Measurements from ENCODE around the gene CST6. TPM values are rescaled to one million over a fixed set of nuclear protein-coding genes. Genes with fewer than 3 reads are reported as not detected.

Gene CST6
- total and polyA plus RNA-seq, 2 of the 13 experiments (the other 11 are each of a cell fraction or from before 2014, with no cell fraction given), result not detected

DNA sequence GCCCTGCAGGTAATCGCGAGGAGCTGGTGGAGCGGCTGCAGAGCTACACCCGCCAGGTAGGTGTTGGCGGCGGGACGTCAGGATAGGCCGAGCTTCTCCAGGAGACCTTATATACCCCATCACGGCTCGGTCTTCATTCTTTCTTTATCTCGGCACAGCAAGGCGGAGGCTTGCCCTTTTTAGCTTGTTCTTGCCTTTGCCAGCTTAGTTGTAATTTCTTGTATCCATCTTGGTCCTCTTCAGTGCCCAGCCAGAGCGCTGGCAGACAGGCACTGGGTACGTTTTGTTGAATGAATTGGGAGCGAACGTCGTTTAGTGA, 40.8 kb downstream of the CST6 start:
- no peaks in the 10 kb centered on the region for H4K20me1 ChIP-seq (ENCODE audit: insufficient read depth, low read length)
- 0% methylated on average over 11 of the region's 17 CpGs for WGBS (ENCODE audit: low lambda C conversion rate)
- peaks cover 40% of the 10 kb centered on the region for H3K4me1 ChIP-seq (ENCODE audit: insufficient read depth, low read length)
- DNase-seq (ENCODE audit: low spot score), result no peak
- no peak overlapping the region for H2AFZ ChIP-seq (ENCODE audit: low read length)
- POLR2A ChIA-PET, result interaction anchor here (0.7 to 4.8 kb wide), 21 partner anchors 8 to 437 kb away, joined by 3 to 40 read pairs (median 5); partner anchors contain the start of genes BANF1, CCDC85B, CFL1 and EIF1AD
- peak overlapping the region; percentile 94 for H3K9ac ChIP-seq (ENCODE audit: insufficient read depth, low read depth, low read length)
- intact Hi-C loops (cut with micrococcal nuclease; ENCODE audit: unreplicated experiment), result loop anchor here (1.0 kb wide), 1 partner anchor 50 kb away; the partner anchor contains the start of genes BANF1 and EIF1AD
- H3K9me3 ChIP-seq (ENCODE audit: low read length), result no peaks in the 10 kb centered on the region
- no TSS peak for BruUV-seq (replicated peaks)
- H3K4me3 ChIP-seq (replicated peaks in 1 of 3; ENCODE audit: insufficient read depth in 1 of 3, low read depth in 2 of 3, low read length in 3 of 3), result peak overlapping the region; percentile 83 to 93 (median 93)
- no peak for FAIRE-seq
- peaks cover 0 to 17% of the 10 kb centered on the region in 2 experiments; a peak in 3 of 5 replicates for H3K27me3 ChIP-seq (ENCODE audit: control insufficient read depth in 1 of 2, insufficient read depth in 2 of 2, low read length in 2 of 2)
- CTCF ChIA-PET (ENCODE audit: low intra/inter-chr PET ratio, low total read pairs), result no interaction called here
- in situ Hi-C loops (cut with HindIII; ENCODE audit: extremely low pct_ligation_motif_present, low pct_unique_long_range_greater_than_20kb), result no loop called here
- no peak for ATAC-seq
- H3K4me2 ChIP-seq (ENCODE audit: low read depth, low read length), result peak overlapping the region; percentile 95
- peaks cover 24% of the 10 kb centered on the region for H3K79me2 ChIP-seq (ENCODE audit: insufficient read depth, low read length)
- peak overlapping the region; percentile 79 for H3K27ac ChIP-seq (ENCODE audit: extremely low read length, insufficient read depth, low read length)
- peaks cover 15 to 27% of the 10 kb centered on the region in 2 experiments for H3K36me3 ChIP-seq (replicated peaks in 1 of 2; ENCODE audit: control insufficient read depth in 1 of 2, insufficient read depth in 2 of 2, low read length in 2 of 2)
- TF ChIP-seq SNAPC4 (CRISPR knock-in tag; IDR thresholded peaks at IDR 0.05) (peak; percentile 10; the same call in 1 of the 2 replicates), TEF (CRISPR knock-in tag; IDR thresholded peaks at IDR 0.05) (no peak), REPIN1 (CRISPR knock-in tag; IDR thresholded peaks at IDR 0.05; ENCODE audit: borderline replicate concordance, low read depth) (no peak), ZNF564 (CRISPR knock-in tag; IDR thresholded peaks at IDR 0.05) (no peak), MAZ (IDR thresholded peaks at IDR 0.05; ENCODE audit: borderline replicate concordance, low read depth, low read length) (no peak), MAZ (CRISPR knock-in tag; IDR thresholded peaks at IDR 0.05; ENCODE audit: low read depth) (no peak), RAD21 (CRISPR knock-in tag; IDR thresholded peaks at IDR 0.05) (0 out of 2 replicates have a peak, but pooled peaks have one; percentile 0), ZNF407 (CRISPR knock-in tag; IDR thresholded peaks at IDR 0.05; ENCODE audit: not compliant biosample characterization) (no peak), ZNF329 (CRISPR knock-in tag; IDR thresholded peaks at IDR 0.05; ENCODE audit: low read depth) (0 out of 2 replicates have a peak, but pooled peaks have one; percentile 2), PAWR (CRISPR knock-in tag; IDR thresholded peaks at IDR 0.05; ENCODE audit: borderline replicate concordance) (no peak)

Measured in HepG2 (cell line).